ENCODE results near the gene TRIOBP.

GRCh38 chr22:37763012-37763411 lies 66.2 kb downstream of the TRIOBP start:
- TF ChIP-seq POLR2AphosphoS5 (IDR thresholded peaks at IDR 0.05; ENCODE audit: low read depth, low read length) = no peak
- no peak for TF ChIP-seq POLR2A (IDR thresholded peaks at IDR 0.05; ENCODE audit: low read depth, low read length)
- no peak for TF ChIP-seq TAF1 (IDR thresholded peaks at IDR 0.05; ENCODE audit: low read depth, low read length)
